Activated CD8-positive, alpha-beta memory T cell treated with anti-CD3 and anti-CD28 coated beads, Interleukin-2, amount 50 U/mL, for 24 hours (primary cell): ENCODE data around the gene FHL2.
"Not testable (repeated sequence)": the region's sequence is repeated elsewhere in the genome, so short reads cannot be mapped to it uniquely, and the experiment has no call there.

Experiments
- DNase-seq: peaks from one replicate; pipeline ENCODE4 v3.0.0-alpha.2; 2020; ENCODE audit errors: extremely low read depth

Gene FHL2, protein sequence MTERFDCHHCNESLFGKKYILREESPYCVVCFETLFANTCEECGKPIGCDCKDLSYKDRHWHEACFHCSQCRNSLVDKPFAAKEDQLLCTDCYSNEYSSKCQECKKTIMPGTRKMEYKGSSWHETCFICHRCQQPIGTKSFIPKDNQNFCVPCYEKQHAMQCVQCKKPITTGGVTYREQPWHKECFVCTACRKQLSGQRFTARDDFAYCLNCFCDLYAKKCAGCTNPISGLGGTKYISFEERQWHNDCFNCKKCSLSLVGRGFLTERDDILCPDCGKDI

DNA sequence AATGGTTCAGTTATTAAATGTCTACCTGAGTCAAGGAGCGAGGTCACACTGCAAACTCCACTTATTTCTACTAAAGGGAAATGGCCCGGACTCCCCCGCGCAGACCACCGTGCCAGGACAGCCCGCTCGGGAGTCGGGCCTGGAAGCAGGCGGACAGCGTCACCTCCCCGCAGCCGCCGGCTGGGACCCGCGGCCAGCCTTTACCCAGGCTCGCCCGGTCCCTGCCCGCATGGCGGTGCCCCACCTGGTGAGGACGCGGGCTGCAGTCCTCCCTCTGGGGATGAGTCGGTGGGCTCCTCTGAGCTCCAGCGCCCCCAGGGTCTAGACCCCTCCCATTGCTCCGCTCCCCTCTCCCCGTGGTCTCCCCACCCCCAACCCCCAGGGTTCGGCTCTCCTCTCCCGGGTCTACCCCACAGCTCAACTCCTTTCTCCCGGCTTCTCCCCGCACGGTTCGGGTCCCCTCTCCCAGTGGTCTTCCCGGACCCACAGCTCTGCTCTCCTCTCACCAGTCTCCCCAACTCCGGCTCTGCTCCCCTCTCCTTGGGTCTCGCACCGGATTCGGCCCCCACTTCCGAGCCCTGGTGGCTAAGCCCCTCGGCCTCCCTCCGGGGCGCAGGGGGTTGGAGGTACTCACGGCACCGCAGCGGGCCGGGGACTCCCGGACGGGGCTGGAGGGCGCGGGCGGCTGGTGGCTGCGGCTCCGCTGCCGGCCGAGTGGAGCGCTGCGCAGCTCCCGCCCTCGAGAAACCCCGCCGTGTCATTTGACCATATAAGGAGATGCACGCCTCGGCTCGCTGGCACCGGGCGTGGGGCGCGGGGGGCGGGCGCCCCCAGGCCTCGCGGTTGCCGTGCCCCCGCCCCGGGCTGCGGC, at the start of gene FHL2:
FHL2 (minus strand) TSS at position 716 of the 871 bp plus-strand sequence. CDS start 12,535 bp downstream, outside the sequence.
- peak; percentile 14 for DNase-seq

- DNase-seq, result no peak
Measured at GRCh38 chr2:105447476-105447875, 48.6 kb upstream of the FHL2 start.

DNA sequence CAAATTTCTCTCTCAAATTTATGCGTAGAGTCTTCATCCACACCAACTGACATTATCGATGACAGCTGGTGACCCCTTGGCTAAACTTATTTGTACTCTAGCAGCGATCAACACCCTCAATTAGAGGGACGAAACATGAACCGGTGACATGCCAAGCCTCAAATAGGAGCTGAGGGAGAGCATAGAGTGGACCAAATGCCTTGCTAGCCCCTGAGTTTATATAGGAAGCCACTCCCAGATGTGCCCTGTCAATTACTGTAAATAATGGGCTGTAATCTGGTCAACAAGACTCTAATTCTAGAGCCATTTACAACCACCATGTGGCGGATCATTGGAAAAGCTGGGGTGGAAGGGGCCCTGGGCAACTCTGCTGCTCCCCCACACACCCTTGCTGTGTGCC, 47.6 kb upstream of the FHL2 start:
- DNase-seq, result no peak

DNA sequence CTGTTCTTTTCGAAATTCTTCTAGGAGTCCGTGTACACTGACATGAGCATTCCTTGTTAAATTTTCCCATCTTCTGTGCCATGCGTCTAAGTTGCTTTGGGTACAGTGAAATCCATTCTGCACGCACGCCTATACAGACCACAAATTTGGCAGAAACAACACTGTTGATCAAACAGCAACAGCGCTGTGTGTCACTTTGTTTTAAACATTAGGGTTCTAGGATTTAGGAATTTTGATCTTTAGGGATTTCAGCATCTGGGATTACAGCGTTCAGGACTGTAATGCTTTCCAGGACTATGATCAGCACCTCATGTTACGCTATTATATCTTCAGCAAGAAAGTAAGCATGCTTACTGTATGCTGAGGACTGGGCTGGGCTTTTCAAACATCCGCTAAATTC, 47.1 kb upstream of the FHL2 start:
- DNase-seq, result no peak

- DNase-seq, result no peak
Measured at GRCh38 chr2:105445498-105445897, 46.6 kb upstream of the FHL2 start.

- no peak for DNase-seq
Measured at GRCh38 chr2:105443617-105444598, 45.1 kb upstream of the FHL2 start.

- no peak for DNase-seq
Measured at GRCh38 chr2:105442721-105443120, 43.9 kb upstream of the FHL2 start.

DNA sequence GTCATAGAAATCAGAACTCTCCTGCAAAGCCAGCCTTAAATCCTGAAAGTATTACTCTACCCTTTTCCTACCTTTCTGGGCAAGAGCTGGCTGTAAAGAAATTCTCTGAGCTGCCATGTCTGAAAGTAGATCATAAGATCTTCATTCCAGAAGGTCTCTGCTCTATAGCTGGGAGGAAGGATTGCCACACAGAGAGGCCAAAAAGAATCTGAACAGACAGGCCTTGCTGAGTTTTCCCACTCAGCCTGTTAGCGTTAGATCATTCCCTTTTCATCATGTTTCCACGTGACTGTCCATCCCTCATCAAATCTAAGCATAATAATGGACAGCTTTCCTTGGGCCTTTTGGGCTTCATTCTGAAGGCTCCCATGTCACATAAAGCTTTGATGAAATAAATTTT, 43.2 kb upstream of the FHL2 start:
- no peak for DNase-seq

DNA sequence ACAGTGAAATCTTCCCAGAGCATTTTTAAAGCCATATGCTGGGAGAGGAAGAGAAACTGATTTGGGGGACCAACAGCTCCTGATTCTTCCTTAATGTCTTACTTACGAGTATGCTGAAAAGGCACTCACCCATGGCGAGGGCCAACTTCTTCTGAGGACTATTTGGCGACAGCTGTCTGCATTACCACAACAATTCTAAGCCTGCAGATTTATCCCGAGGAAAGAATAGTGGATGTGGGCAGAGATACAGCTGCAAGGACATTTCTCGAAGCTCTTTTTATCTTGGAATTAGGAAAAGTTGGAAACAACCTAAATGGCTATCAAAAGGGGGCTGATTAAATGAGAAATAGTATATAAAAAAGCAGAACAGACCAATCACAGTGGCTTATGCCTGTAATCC, 40.3 kb upstream of the FHL2 start:
- no peak for DNase-seq

- no peak for DNase-seq
Measured at GRCh38 chr2:105438104-105438929, 39.5 kb upstream of the FHL2 start.

GRCh38 chr2:105437708-105438103, 38.9 kb upstream of the FHL2 start:
- no peak for DNase-seq

DNA sequence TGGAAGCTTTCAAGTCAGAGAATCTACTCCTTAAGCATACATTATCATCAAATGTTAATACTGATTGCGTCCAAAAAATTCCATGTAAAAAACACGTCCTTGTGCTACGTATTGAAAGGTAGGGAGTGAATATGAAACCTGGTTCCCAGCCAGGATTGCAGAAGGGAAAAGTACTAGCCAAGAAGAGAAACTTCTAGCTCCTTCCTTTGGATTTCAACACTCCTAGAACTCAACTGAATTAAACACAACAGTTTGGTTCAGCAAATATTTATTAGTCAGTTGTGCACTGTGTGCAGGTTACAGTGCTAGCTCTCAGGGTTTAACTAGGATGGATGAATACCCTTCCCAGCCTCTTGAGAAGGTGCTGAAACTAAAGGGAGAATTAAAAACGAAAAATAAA, 33.9 kb upstream of the FHL2 start:
- DNase-seq, result no peak

GRCh38 chr2:105432044-105432399, 33.2 kb upstream of the FHL2 start:
- DNase-seq, result no peak

- no peak for DNase-seq
Measured at GRCh38 chr2:105431367-105432043, 32.7 kb upstream of the FHL2 start.

- no peak for DNase-seq
Measured at GRCh38 chr2:105428387-105429018, 29.7 kb upstream of the FHL2 start.

- DNase-seq, result no peak
Measured at GRCh38 chr2:105427485-105427884, 28.6 kb upstream of the FHL2 start.

DNA sequence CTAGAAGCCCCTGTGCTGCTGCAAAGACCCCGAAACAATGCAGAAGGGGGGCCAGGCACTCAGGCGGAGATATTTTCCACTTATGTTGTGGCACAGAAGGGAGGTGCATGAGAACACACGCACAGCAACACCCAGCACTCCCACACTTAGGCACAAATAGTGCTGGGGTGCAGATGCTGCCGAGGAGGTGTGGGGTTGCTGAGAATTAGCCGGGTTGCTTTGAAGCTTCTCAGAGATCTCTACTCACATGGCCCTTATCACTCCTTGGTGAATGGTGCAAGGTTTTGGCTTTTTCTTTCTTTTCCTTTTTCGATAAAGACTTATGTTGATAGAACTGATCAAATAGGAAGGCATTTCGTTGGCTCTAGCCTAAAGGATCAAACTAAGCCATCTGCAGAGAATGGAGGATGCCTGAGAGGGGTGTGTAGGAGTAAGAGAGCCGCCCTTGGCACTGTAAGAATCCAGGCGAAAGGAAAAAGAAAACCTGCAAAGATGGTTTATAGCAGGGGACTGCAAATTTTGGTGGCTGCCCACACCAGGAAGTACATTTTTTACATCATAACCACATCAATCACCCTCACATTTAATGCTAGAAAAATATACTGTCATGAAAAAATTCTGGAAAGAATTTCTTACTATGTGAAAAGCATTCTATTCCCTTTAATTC, 27.9 kb upstream of the FHL2 start:
- DNase-seq, result no peak

DNA sequence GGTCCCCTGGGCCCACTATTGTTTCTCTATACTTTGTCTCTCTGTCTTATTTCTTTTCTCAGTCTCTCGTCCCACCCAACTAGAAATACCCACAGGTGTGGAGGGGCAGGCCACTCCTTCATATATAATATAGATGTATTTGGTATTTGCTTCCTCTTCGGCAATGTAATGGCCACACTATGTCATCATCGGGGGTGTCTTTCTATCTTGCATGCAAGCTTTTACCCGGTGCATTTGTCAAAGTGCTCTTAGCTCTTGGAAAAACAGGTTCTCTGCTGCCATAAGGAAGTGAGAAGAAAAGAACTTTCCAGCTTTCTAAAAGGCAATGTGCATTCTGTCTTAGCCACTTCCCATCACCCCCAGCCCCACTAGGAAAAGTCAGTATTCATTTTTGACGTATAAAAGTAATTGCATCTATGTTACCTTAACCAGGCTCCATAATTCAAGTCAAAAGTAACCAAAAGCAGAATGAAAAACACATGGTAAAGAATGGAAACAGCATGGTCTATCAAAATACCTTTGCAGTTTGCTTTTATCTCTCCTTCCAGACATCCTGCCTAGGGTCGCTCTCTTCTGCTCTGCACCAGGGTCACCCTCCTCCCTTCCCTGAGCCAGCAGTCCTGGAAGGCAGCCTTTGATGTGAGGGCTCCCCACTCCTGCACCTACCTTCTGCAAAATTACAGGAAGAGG, 27.2 kb upstream of the FHL2 start:
- no peak for DNase-seq

GRCh38 chr2:105424836-105425235, 26.0 kb upstream of the FHL2 start:
- not testable (repeated sequence) for DNase-seq
